Fibroblast of skin of scalp (primary cell): ENCODE results near the gene UBE2J1.
"Not testable (repeated sequence)": the region's sequence is repeated elsewhere in the genome, so short reads cannot be mapped to it uniquely, and the experiment has no call there.

ENCODE experiments used
- DNase-seq: peaks from one replicate; pipeline ENCODE4 v3.0.0-alpha.2; 2013

UBE2J1 gene

GRCh38 chr6:89317067-89317466 is 35.5 kb downstream of the UBE2J1 start:
- no peak for DNase-seq

DNA sequence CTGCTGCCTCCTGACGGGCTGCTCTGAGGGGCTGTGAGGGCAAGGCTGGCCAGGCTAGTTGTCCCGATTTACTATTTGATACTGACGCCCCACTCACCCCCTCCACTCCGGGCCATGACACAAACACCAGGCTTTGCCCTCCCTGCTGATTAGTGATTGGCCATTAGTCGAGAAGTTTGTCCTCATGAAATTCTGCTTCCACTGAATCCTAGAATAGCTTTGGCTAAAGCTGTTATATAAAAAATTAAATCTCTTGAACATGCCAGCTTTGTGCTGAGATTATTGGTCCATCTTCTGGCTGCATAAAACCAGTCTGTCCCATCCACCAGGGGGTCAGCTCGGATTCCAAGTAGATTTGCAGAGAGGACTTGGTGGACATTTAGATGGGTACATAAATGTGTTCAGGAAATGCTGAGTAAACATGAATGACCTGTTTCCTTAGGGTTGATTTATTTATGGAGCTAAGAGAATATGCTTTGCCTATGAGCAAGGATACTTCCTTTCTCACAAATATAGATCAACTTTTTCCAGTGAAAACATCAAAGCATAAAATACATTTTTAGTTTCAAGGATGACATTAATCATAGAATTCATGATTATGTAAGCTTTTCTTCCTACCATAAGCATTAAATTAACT is 37.2 kb downstream of the UBE2J1 start, which contains the start of gene GABRR2:
GABRR2 (minus strand) TSS at position 51 of the 637 bp plus-strand sequence. CDS start 134 bp downstream, outside the sequence.
- no peak for DNase-seq

GRCh38 chr6:89314692-89315091 is 37.8 kb downstream of the UBE2J1 start:
- DNase-seq, result no peak

DNA sequence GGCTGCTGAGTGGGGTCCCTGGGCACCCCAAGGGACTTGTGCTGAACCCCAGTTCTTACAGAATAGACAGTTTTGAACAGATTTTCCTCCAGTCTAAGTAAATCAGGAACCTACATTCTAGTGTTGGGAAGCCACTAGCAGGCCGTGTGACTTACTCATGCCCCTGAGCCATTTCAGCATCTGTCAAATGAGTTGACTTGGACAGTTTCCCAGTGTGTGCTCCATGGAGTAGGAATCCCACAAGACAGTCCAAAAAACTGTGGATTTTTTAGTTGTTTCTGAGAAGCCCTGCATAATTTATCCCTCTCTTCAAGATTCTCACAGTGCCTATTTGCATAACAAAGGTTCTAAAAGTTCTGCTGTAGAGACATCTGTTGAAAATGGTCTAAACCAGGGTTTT is 39.5 kb downstream of the UBE2J1 start:
- DNase-seq, result peak; percentile 93

- peak; percentile 56 for DNase-seq
These were observed 40.5 kb downstream of the UBE2J1 start for GRCh38 chr6:89311853-89312531.

DNA sequence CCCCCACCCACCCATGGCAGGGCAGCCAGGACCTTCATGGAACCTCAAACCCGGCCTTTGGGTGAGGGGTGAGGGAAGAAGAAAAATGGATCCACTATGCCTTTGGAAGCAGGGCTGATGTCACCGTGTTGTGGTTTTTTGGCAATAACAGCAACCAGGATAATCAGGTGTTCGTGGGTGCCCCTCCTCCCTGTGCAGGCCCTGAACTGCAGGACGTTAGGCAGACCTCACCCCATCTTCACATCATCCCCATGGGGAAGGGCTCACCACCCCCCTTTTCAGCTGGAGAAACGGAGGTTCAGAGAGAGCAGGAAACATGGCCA is 41.0 kb downstream of the UBE2J1 start:
- no peak for DNase-seq

- DNase-seq, result no peak
These were observed 41.6 kb downstream of the UBE2J1 start for GRCh38 chr6:89310929-89311328.

DNA sequence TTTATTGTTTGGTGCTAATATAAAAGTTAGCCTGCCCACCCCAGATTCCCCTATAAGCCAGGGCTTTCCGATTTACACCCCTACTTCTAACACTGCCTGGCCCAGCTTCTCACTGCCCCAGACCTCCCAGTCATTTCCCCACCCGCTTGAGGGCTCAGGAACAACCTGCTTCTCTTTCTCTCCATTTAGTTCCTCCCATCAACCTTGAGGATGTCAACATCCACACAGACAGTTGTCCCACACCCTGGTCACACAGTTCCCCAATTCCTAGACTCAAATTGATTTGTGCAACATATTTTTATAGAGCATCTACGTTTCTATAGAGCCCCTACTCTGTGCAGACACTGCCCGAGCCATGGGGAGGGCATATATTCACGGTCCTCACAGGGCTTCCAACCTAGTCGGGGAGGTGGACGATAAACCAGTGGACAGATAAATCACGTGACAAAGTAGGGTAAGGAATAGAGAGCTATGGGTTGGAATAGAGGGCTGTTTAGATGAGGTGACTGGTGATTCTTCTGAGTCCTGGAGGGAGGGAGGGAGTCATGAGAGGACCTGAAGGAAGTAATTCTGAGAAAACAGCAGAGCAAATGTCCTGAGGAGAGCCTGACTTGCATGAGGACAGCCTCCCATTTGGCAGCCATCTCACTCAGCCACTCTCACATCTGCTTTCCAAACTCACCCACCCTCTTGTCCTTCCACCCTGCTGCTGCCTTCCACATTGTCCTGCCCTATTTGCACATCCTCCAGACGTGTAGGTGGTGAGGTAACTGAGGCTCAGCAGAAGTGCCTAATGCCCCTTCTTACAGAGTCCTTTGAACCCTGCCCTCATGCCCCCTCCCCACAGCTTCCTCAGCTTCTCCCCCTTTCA is 43.8 kb downstream of the UBE2J1 start:
- no peak for DNase-seq

- not testable (repeated sequence) for DNase-seq
These were observed 48.0 kb downstream of the UBE2J1 start for GRCh38 chr6:89304517-89304916.

- DNase-seq, result no peak
These were observed 49.6 kb downstream of the UBE2J1 start for GRCh38 chr6:89302936-89303335.

GRCh38 chr6:89302195-89302770 is 50.2 kb downstream of the UBE2J1 start:
- no peak for DNase-seq

GRCh38 chr6:89301586-89302194 is 50.8 kb downstream of the UBE2J1 start:
- no peak for DNase-seq

- no peak for DNase-seq
These were observed 53.1 kb downstream of the UBE2J1 start for GRCh38 chr6:89299466-89299850.

GRCh38 chr6:89298680-89299465 is 53.6 kb downstream of the UBE2J1 start:
- DNase-seq, result no peak

- peak; percentile 83 for DNase-seq
These were observed 54.7 kb downstream of the UBE2J1 start for GRCh38 chr6:89297695-89298351.

- no peak for DNase-seq
These were observed 56.5 kb downstream of the UBE2J1 start for GRCh38 chr6:89295981-89296380.

DNA sequence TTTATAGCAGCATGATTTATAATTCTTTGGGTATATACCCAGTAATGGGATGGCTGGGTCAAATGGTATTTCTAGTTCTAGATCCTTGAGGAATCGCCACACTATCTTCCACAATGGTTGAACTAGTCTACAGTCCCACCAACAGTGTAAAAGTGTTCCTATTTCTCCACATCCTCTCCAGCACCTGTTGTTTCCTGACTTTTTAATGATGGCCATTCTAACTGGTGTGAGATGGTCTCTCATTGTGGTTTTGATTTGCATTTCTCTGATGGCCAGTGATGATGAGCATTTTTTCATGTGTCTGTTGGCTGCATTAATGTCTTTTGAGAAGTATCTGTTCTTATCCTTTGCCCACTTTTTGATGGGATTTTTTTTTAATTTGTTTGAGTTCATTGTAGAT is 57.4 kb downstream of the UBE2J1 start:
- DNase-seq, result not testable (repeated sequence)

DNA sequence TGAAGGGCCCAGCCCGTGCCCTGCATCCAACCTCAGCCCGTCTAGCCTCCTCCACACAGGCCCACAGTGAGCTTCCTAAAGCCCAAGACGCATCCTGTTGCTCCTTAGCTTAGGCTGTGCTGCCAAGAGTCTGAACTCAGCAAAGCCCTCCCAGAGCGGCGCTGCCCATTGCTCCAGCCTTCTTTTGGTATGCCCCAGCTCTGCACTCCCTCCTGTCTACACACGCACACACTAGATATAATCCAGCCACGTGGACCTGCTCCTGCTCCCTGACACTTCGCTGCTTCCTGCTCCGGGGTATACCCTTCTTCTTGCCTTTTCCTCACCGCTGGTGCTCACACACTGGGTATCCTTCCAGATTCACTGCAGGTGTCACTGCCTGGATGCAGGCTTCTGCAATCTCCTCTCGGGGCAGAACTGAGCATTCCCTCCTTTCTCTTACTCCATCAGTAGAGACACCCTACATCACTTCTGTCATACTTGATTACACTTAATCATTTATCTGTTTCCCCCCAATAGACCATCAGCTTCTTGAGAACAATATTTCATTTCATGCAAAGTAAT is 61.2 kb downstream of the UBE2J1 start:
- DNase-seq, result no peak

- DNase-seq, result no peak
These were observed 61.9 kb downstream of the UBE2J1 start for GRCh38 chr6:89290401-89291155.

GRCh38 chr6:89289710-89290109 is 62.8 kb downstream of the UBE2J1 start:
- DNase-seq, result no peak
